Measurements from ENCODE around the gene STRN. TPM values are rescaled to one million over a fixed set of nuclear protein-coding genes. Genes with fewer than 3 reads are reported as not detected.
"Not testable (repeated sequence)": the region's sequence is repeated elsewhere in the genome, so short reads cannot be mapped to it uniquely, and the experiment has no call there.

The STRN gene
- total RNA-seq, 2 experiments from 2014 or later, result 32.2 to 35.0 TPM

DNA sequence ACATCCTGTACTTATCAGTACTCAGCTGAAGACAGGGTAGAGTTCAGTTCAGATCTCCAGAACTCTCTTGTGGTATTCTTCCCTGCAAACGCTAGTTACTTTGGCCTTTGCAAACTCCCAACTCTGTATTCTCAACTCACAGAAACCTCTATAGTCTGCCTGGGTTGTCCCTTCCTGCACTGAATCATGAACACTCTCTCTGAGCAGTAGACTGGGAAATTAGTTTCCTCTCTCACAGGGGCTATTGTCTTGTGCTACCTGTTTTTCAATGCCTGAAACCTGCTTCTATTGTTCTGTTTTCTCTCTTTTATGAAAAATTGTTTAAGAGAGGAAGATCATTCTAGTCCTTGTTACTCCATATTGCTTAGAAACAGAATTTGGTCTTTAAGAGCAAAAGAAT is 135.2 kb downstream of the STRN start:
- Mint-ChIP-seq H3K27ac (no peak overlapping the region), H3K27me3 (peaks cover 18% of the 10 kb centered on the region), H3K4me1 (peaks cover 6% of the 10 kb centered on the region), H3K9me3 (peaks cover 2% of the 10 kb centered on the region), H3K4me3 (no peak overlapping the region), H3K36me3 (no peaks in the 10 kb centered on the region)
- DNase-seq (no peak), ATAC-seq (ENCODE audit: low read depth) (no peak)
- POLR2A ChIA-PET, result no interaction called here

DNA sequence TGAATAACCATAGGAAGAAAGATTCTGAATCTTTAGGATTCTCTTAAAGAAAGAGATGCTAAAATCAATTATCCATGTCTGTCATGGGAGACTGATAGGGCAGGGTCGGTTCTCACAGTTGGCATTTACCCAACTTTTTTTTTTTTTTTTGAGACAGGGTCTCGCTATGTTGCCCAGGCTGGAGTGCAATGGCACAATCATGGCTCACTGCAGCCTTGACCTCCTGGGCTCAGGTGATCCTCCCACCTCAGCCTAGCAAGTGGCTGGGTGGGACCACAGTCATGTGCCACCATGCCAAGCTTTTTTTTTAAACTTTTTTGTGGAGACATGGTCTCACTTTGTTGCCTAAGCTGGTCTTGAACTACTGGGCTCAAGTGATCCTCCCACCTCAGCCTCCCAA is 141.7 kb downstream of the STRN start:
- ATAC-seq (ENCODE audit: low read depth); H3K36me3 Mint-ChIP-seq; DNase-seq; H3K4me3 Mint-ChIP-seq; H3K4me1 Mint-ChIP-seq; H3K9me3 Mint-ChIP-seq; POLR2A ChIA-PET; H3K27ac Mint-ChIP-seq: not testable (repeated sequence)
- peaks cover 11% of the 10 kb centered on the region for H3K27me3 Mint-ChIP-seq

DNA sequence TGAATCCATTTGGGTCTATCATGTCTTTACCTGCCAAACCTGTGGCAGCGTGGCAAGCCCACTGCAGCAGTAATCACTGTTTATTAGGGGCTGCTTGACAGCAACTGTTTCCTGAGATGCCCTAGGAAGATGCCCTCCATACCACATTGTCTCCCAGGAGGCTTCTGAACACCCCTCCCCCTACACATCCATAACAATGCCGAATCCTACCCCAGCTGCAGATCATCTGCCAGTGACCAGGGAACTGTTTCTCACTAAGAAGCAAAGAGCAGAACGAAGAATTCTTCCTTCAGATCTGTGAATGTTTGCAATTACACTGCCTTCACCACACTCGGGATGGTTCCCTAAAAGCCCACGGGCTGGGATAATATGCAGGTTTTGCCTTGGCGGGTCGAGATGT is 142.1 kb downstream of the STRN start:
- DNase-seq (no peak), ATAC-seq (ENCODE audit: low read depth) (no peak)
- Mint-ChIP-seq H3K4me3 (no peak overlapping the region), H3K27ac (no peak overlapping the region), H3K27me3 (peaks cover 11% of the 10 kb centered on the region), H3K4me1 (no peaks in the 10 kb centered on the region), H3K9me3 (no peaks in the 10 kb centered on the region), H3K36me3 (no peaks in the 10 kb centered on the region)
- POLR2A ChIA-PET, result no interaction called here

DNA sequence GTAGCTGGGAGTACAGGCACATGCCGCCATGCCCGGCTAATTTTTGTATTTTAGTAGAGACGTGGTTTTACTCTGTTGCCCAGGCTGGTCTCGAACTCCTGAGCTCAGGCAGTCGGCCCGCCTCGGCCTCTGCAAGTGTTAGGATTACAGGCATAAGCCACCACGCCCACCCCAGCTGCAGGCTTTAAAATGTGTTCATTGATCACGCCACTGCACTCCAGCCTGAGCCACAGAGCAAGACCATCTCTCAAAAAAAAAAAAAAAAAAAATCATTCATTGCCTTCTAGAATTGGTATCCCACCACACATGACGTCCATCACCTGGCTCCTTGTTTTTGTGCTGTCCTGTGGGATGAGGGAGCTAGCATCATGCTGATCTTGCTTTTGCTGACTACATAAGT is 142.5 kb downstream of the STRN start:
- H3K27ac Mint-ChIP-seq, result no peak overlapping the region
- H3K4me1 Mint-ChIP-seq, result no peaks in the 10 kb centered on the region
- POLR2A ChIA-PET, result no interaction called here
- no peaks in the 10 kb centered on the region for H3K36me3 Mint-ChIP-seq
- H3K4me3 Mint-ChIP-seq, result no peak overlapping the region
- no peaks in the 10 kb centered on the region for H3K9me3 Mint-ChIP-seq
- DNase-seq (no peak), ATAC-seq (ENCODE audit: low read depth) (no peak)
- peaks cover 9% of the 10 kb centered on the region for H3K27me3 Mint-ChIP-seq

DNA sequence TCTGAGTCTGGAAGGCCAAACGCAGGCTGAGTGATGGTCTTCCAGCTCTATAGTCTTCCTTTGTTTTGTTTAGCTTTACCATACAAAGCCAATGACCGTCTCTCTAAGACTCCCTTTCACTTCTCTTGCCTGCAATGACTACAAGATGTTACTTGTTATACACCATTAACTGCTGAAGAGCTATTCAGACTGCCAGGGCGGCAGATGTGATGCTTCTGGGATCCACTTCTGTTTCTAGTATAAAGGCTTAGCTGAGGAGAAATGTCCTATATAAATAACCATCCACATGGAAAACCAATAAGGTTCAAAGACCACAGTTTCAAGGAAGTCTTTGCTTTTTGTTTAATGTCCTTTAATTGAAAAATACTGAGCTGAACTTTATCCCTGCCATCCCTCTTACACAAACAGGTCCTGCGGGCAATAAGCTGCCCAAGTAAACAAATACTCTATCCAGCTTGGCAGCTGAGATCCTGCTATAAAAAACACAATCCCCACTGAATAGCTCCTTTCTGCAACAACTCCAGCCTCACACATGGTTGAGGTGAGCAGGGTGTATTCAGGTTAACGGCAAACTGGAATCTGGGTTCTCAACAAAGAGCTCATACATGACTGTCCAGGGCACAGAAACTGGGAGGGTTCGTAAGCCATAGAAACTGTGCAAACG is 145.3 kb downstream of the STRN start:
- H3K4me1 Mint-ChIP-seq, result peaks cover 4% of the 10 kb centered on the region

DNA sequence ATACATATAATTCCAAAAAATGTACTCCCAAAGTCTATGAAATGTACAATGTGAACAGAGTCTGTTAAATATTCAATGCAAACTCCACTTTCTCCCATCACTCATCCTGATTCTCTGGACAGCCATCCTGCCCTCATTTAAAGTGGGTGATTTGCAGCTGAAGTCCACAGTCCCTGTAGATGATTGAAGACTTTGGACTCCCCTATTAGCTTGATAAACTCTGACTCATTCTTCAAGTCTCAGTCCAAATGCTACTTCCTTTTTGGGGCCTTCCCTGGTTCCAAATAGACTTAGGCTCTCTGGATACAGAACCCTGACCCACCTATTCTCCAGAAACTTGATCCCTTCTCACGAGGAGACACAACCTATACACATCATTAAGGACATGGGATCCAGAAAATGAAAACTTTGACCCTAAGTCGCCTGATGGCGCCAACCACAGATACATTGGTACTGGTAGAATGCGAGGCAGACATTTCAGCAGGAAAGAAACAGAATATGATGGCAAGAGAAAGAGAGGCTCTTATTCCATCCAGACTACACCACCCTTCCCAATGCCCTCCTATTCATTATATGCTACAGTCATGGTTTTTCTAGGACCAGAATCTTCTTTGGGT is 147.1 kb downstream of the STRN start:
- ATAC-seq (ENCODE audit: low read depth), result no peak
- no peaks in the 10 kb centered on the region for H3K36me3 Mint-ChIP-seq
- H3K27ac Mint-ChIP-seq, result no peak overlapping the region
- H3K27me3 Mint-ChIP-seq, result no peaks in the 10 kb centered on the region
- POLR2A ChIA-PET, result no interaction called here
- DNase-seq, result no peak
- H3K9me3 Mint-ChIP-seq, result no peaks in the 10 kb centered on the region
- H3K4me3 Mint-ChIP-seq, result no peak overlapping the region
- H3K4me1 Mint-ChIP-seq, result peaks cover 4% of the 10 kb centered on the region

More for the DNA sequence above, 145.3 kb downstream of the STRN start:
- ATAC-seq (ENCODE audit: low read depth) (no peak), DNase-seq (no peak)
- H3K27ac Mint-ChIP-seq, result no peak overlapping the region
- POLR2A ChIA-PET, result interaction anchor here (0.6 kb wide), 2 partner anchors 8 to 337 kb away, joined by 3 read pairs; no protein-coding TSS in a partner anchor
- H3K36me3 Mint-ChIP-seq, result no peaks in the 10 kb centered on the region
- H3K9me3 Mint-ChIP-seq, result no peaks in the 10 kb centered on the region
- H3K27me3 Mint-ChIP-seq, result no peaks in the 10 kb centered on the region
- no peak overlapping the region for H3K4me3 Mint-ChIP-seq

DNA sequence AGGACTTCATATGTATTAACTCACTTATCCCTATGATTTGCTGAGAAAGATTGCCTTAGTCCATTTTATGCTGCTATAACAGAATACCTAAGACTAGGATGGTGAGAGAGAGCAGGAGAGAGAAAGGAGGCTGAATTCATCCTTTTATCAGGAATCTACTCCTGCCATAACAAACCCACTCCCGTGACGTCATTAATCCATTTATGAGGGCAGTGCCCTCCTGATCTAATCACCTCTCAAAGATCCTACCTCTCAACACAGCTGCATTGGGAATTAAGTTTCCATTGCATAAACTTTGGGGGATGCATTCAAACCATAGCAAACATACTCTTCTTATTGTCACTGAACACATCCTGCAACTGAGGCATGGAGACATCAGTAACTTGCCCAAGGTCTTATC is 147.8 kb downstream of the STRN start:
- H3K4me1 Mint-ChIP-seq, result peaks cover 4% of the 10 kb centered on the region
- no peaks in the 10 kb centered on the region for H3K27me3 Mint-ChIP-seq
- POLR2A ChIA-PET, result no interaction called here
- no peak overlapping the region for H3K27ac Mint-ChIP-seq
- no peaks in the 10 kb centered on the region for H3K9me3 Mint-ChIP-seq
- DNase-seq (no peak), ATAC-seq (ENCODE audit: low read depth) (no peak)
- H3K36me3 Mint-ChIP-seq, result no peaks in the 10 kb centered on the region
- H3K4me3 Mint-ChIP-seq, result no peak overlapping the region

DNA sequence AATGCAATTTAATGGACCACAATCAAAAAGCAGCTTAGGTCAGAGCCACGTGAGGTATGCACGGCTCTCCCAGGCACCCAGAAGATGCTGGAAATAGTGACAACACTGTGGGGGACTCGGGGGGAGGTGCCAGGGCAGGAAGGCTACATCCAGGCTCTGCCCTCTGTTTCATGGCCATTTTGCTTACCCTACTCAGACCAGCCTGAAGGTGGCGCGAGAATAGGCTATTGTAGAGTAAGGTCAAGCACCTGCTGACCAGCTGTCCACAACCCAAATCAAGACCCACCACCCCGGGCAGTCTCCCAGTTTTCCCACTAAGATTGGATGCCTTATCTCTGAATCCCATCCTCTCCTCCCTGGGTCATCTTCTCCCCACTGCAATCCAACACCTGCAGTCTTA is 154.1 kb downstream of the STRN start:
- ATAC-seq (ENCODE audit: low read depth) (no peak), DNase-seq (no peak)
- no peaks in the 10 kb centered on the region for H3K9me3 Mint-ChIP-seq
- H3K4me3 Mint-ChIP-seq, result no peak overlapping the region
- POLR2A ChIA-PET, result no interaction called here
- H3K4me1 Mint-ChIP-seq, result peaks cover 4% of the 10 kb centered on the region
- H3K36me3 Mint-ChIP-seq, result no peaks in the 10 kb centered on the region
- no peak overlapping the region for H3K27ac Mint-ChIP-seq
- H3K27me3 Mint-ChIP-seq, result no peaks in the 10 kb centered on the region

DNA sequence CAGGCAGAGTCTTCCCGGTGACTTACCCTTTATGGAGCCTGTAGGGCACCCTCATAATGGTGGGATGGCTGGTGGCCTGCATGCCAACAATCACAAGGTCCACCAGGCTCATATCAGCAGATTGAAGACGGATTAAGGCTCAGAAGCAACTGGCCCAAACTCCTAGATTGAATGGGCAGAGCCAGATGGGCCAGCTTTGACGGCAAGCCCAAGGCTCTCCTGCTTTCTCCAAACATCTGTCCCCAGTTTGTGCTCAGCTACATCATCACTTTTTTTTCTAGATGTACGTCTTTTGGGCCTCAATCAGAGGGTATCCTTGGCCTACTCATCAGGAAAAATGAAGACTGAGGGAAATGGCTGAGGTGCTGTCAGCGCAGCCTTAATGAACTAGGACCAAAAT is 155.3 kb downstream of the STRN start:
- POLR2A ChIA-PET, result no interaction called here
- H3K36me3 Mint-ChIP-seq, result no peaks in the 10 kb centered on the region
- H3K27me3 Mint-ChIP-seq, result peaks cover 2% of the 10 kb centered on the region
- ATAC-seq (ENCODE audit: low read depth) (no peak), DNase-seq (no peak)
- H3K9me3 Mint-ChIP-seq, result no peaks in the 10 kb centered on the region
- H3K4me1 Mint-ChIP-seq, result no peaks in the 10 kb centered on the region
- H3K4me3 Mint-ChIP-seq, result no peak overlapping the region
- H3K27ac Mint-ChIP-seq, result no peak overlapping the region

DNA sequence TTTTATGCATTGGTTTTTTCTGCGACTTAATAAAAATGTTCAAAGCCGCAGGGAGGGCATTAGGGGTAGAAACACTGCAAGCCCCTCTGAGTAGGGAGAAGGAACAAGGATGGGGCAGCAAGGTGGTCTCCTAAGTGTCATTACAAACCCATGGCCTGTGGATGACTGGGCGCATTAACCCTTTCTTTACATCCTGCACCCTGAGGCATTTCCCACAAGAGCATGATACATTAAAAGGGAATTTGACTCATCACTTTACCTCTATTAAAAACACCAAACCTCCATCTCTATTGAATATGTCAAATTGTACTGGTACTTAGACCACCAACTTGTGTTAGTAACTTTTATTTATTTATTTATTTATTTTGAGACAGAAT is 157.3 kb downstream of the STRN start:
- no peaks in the 10 kb centered on the region for H3K9me3 Mint-ChIP-seq
- no peak for ATAC-seq (ENCODE audit: low read depth)
- POLR2A ChIA-PET, result no interaction called here
- H3K4me3 Mint-ChIP-seq, result no peak overlapping the region
- no peaks in the 10 kb centered on the region for H3K36me3 Mint-ChIP-seq
- no peak for DNase-seq
- H3K27ac Mint-ChIP-seq, result no peak overlapping the region
- H3K27me3 Mint-ChIP-seq, result peaks cover 2% of the 10 kb centered on the region
- no peaks in the 10 kb centered on the region for H3K4me1 Mint-ChIP-seq

DNA sequence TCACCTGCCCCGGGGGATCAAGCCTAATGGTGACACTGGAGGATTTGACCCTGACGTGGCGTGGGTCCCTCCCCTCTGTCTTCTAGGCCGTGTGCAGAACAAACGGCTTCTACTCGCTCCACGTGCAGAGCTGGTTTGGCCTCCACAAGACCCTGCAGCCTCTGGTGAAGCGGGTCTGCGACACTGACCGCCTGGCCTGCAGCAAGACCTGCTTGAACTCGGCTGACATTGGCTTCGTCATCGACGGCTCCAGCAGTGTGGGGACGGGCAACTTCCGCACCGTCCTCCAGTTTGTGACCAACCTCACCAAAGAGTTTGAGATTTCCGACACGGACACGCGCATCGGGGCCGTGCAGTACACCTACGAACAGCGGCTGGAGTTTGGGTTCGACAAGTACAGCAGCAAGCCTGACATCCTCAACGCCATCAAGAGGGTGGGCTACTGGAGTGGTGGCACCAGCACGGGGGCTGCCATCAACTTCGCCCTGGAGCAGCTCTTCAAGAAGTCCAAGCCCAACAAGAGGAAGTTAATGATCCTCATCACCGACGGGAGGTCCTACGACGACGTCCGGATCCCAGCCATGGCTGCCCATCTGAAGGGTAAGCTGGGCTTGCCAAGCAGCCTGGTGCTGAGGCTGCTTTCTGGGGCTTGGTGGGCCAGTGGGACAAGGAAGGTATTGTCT is 157.8 kb downstream of the STRN start:
- no peaks in the 10 kb centered on the region for H3K4me1 Mint-ChIP-seq
- H3K9me3 Mint-ChIP-seq, result no peaks in the 10 kb centered on the region
- POLR2A ChIA-PET, result no interaction called here
- no peak overlapping the region for H3K27ac Mint-ChIP-seq
- no peak overlapping the region for H3K4me3 Mint-ChIP-seq
- no peak for DNase-seq
- no peaks in the 10 kb centered on the region for H3K36me3 Mint-ChIP-seq
- peaks cover 2% of the 10 kb centered on the region for H3K27me3 Mint-ChIP-seq
- no peak for ATAC-seq (ENCODE audit: low read depth)

DNA sequence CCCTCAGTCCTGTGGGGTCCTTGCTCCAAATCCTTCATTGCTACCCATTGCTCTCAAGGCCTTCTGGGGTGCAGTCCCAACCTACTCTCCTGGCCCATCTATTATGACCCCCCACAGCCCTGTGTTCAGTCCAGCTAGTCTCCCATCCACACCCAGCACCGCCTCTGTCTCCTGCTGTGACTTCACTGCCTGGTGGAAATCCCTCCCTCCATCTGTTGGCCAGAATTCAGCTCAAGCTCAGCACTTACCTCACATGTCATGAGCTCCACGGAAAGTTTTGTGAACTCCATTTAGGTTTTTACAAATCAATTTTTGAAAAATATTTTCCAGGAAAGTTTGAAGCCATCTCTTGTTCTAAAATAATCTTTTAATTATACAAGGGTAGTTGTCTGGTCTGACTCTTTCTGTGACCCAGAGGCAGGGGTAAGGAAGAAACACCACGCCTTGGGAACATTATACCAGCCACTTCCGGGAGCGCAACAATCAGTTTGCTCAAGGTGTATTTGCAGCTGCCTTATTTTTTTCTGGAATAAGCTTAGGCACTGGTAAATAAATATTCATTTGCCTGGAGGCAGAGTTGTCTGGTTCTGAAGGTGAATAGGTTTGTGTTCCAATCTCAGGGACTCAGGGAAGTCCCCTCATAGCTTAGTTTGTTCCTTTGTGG is 159.0 kb downstream of the STRN start:
- DNase-seq (no peak), ATAC-seq (ENCODE audit: low read depth) (no peak)
- H3K36me3 Mint-ChIP-seq, result no peaks in the 10 kb centered on the region
- H3K27ac Mint-ChIP-seq, result no peak overlapping the region
- H3K4me3 Mint-ChIP-seq, result no peak overlapping the region
- peaks cover 2% of the 10 kb centered on the region for H3K27me3 Mint-ChIP-seq
- no peaks in the 10 kb centered on the region for H3K4me1 Mint-ChIP-seq
- POLR2A ChIA-PET, result no interaction called here
- no peaks in the 10 kb centered on the region for H3K9me3 Mint-ChIP-seq

DNA sequence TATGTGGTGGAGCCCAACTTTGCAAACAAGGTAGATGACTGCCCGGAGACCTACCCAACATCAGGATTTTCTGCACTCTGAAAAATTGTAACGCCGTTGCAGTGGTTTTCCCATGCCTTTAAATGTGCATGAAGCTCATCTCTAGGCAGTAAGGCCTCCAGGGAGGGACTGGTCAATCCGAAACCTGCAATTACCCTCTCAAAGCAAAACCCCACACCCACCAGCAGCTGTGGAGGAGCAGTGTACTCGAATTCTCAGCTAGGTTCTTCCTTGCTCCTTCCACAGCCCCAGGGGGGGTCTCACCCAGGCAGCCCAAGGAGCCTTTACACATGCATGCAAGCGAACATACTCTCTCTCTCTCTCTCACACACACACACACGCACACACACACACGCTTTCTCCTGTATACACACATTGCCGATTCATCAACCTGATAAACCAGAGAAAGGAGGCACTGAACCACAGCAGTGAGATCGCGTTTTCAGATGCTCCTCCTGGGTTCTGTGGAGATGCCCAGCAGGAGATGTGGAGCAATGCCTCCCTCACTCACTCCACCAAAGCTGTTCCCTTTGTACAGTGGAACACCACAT is 160.6 kb downstream of the STRN start:
- POLR2A ChIA-PET, result no interaction called here
- peaks cover 3% of the 10 kb centered on the region for H3K9me3 Mint-ChIP-seq
- H3K27me3 Mint-ChIP-seq, result peaks cover 7% of the 10 kb centered on the region
- no peak overlapping the region for H3K4me3 Mint-ChIP-seq
- DNase-seq (no peak), ATAC-seq (ENCODE audit: low read depth) (no peak)
- no peaks in the 10 kb centered on the region for H3K36me3 Mint-ChIP-seq
- no peaks in the 10 kb centered on the region for H3K4me1 Mint-ChIP-seq
- no peak overlapping the region for H3K27ac Mint-ChIP-seq
